ENCODE results near the gene ARHGAP15.

- TF ChIP-seq CTCF (IDR thresholded peaks at IDR 0.05) (no peak), ZFX (IDR thresholded peaks at IDR 0.05; ENCODE audit: borderline replicate concordance) (no peak)
Measured at GRCh38 chr2:143489145-143489544, 359.9 kb downstream of the ARHGAP15 start.

All from 22Rv1 (cell line).